ENCODE results near the gene ZNF326.
"Not testable (repeated sequence)": the region's sequence is repeated elsewhere in the genome, so short reads cannot be mapped to it uniquely, and the experiment has no call there.

The ZNF326 gene

GRCh38 chr1:89971600-89971999, 23.3 kb upstream of the ZNF326 start:
- no peak for DNase-seq

GRCh38 chr1:89972024-89972423, 22.9 kb upstream of the ZNF326 start:
- DNase-seq, result no peak

DNA sequence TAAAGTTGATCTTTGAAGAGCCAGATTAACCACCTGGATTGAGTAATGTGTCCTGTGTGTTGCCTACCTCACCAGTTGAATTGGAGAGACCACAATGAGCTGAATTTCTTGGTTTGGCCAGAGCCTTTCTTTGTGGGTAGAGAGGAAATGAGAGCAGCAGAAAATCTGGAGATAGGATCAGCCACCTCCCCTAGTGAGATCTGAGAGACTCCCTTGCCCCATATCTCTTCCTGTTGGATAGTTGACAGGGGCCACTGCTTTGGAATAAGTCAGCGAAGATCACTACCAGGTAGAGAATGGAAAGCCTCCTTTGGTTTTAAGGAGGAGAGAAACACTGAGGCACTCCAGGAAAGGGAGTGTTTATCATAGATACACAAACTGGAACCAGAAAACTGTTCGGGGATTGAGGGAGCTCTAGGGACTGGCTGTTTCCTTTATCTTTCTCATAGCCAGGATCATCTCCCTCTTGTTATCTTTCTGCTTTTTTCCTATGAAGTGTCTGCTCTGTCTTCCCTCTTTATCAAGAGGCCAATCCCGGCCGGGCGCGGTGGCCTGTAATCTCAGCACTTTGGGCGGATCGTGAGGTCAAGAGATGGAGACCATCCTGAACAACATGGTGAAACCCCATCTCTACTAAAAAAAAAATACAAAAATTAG, 21.3 kb upstream of the ZNF326 start:
- no peak for DNase-seq

GRCh38 chr1:89974256-89974655, 20.7 kb upstream of the ZNF326 start:
- DNase-seq, result no peak

GRCh38 chr1:89974696-89975470, 20.0 kb upstream of the ZNF326 start:
- peak; percentile 27 to 38 for DNase-seq

DNA sequence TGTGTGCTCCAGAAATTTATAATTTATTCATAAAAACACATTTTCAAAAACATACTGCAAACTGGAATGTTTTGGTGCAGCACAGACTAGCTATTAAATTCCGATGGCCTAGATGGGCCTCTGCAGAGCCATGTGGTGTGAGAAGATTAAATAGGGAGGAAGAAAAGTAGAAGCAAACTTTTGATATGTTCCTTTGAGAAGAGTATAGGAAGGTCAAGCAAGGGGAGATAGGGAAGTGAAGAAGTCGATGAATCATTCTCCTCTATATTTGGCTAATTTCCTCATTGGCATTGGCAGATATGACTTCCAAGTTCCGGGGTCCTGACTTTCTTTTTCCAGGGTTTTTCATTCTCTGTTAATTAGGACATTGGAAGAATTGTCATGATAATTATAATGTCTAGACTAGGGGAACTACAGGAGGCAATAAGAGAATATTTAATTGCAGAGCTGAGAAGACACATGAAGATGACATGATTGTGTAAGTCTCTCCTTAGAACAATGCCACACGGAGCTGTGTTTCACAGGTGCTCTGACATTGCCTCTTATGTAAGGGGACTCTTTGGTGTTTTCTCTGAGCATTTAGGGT, 19.3 kb upstream of the ZNF326 start:
- peak; percentile 63 to 70 for DNase-seq

- no peak for DNase-seq
These were observed 16.2 kb upstream of the ZNF326 start for GRCh38 chr1:89978755-89979154.

GRCh38 chr1:89980605-89981004, 14.3 kb upstream of the ZNF326 start:
- DNase-seq, result no peak

- DNase-seq, result not testable (repeated sequence)
These were observed 12.1 kb upstream of the ZNF326 start for GRCh38 chr1:89982846-89983245.

DNA sequence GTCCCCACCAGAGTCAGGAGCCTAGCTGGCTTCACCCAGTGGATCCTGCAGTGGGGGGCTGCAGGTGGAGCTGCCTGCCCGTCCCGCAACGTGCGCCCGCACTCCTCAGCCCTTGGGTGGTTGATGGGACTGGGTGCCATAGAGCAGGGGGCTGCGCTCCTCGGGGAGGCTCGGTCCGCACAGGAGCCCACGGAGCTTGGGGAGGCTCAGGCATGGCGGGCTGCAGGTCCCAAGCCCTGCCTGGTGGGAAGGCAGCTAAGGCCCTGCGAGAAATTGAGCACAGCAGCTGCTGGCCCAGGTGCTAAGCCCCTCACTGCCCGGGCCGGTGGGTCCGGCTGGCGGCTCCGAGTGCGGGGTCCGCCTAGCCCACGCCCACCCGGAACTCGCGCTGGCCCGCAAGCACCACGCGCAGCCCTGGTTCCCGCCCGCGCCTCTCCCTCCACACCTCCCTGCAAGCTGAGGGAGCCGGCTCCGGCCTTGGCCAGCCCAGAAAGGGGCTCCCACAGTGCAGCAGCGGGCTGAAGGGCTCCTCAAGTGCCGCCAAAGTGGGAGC, 10.3 kb upstream of the ZNF326 start:
- DNase-seq, result not testable (repeated sequence)

DNA sequence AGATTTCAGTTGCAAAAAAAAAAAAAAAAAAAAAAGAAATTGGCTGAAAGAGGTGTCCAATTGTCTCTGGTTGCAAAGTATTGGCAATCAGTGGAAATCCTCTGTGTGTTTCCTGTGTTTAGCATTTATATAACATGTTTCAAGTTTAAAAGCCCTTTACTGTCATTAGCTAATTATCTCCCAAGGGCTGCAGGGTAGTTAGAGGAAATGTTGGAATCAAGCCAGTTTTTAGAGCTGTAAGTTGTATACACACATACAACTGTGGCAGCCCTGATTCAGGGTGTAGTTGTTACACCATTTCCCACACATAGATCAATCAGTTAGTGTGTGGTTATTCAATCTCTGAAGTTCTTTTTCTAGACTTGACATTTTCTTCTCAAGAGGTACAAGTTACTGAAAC, 8.9 kb upstream of the ZNF326 start:
- no peak for DNase-seq

GRCh38 chr1:89987159-89987819, 7.6 kb upstream of the ZNF326 start:
- peak; percentile 69 to 93 for DNase-seq

DNA sequence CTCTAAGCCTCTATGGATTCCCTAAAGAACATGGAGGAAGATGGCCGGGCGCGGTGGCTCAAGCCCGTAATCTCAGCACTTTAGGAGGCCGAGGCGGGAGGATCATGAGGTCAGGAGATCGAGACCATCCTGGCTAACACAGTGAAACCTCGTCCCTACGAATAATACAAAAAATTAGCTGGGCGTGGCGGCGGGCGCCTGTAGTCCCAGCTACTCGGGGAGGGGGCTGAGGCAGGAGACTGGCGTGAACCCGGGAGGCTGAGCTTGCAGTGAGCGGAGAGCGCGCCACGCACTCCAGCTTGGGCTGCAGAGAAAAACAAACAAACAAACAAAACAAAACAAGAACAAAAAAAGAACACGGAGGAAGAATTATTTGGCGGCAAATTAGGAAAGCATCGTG, 5.8 kb upstream of the ZNF326 start:
- DNase-seq, result no peak

- no peak for DNase-seq
These were observed 5.1 kb upstream of the ZNF326 start for GRCh38 chr1:89989799-89990198.

GRCh38 chr1:89990976-89991831, 3.7 kb upstream of the ZNF326 start:
- DNase-seq, result no peak

GRCh38 chr1:89993541-89993940, 1.4 kb upstream of the ZNF326 start:
- no peak for DNase-seq

GRCh38 chr1:89994231-89994804, 592 bp upstream of the ZNF326 start:
- DNase-seq, result no peak

DNA sequence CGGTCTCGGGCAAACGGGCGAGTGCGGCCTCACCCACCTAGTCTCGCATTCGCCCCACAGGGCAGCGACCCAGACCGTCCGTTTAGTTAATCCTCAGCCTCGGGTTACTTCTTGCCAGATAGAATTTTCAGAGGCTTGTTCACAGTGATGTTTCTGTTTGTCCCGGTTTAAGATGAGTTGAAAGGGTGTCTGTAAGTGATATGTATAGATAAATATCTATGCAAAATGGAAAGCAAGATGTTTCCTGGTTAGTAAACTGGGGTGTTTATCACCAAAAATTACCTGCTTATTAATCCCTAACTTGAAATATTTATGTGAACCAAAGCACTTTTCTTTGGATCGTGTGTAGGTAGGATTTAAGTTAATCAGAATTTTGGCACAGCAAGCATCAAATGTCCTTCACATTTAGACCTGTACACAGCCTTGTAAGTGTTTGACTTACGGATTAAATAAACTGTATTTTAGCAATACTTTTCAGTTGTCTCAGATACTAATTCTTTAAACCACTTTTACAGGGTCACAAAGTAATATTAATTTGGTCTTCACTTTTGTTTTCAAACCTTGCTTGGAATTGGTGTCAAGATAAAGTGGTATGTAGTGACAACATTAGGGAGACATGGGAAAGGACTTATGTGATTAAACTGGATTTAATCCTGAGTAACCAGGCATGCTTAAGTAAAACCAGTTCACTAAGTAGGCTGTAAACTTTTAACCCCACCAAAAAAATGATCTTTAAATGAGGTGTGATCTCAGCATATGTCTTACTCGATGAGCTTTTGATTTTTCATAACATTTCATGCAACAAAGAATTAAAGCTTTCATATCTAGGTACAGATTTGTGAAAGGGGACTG, 914 bp downstream of the ZNF326 start:
- peak; percentile 55 to 61 for DNase-seq

DNA sequence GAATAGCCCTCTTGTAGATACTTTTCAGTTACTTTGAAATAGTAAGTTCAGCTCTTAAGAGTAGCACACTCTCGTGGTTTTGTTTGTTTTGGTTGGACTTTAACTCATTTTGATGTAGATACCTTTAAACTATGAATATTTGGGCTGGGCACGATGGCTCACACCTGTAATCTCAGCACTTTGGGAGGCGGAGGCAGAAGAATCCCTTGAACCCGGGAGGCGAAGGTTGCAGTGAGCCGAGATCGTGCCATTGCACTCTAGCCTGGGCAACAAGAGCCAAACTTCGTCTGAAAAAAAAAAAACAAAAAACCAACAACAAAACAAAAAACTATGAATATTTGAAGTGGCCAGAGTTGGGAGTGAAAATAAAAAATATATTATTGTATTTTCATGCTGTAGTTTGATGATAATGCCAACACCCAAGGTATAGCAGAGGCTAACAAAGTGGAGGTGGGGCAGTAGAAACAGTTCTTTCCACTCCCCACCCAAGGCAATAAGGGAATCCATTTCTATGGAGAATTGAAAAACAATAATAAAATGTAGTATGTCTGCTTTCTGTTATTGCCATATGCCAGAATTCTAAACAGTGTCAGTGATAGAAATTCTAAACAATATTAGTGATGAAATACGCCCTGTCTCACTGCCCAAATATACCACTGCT, 1.7 kb downstream of the ZNF326 start:
- no peak for DNase-seq

DNA sequence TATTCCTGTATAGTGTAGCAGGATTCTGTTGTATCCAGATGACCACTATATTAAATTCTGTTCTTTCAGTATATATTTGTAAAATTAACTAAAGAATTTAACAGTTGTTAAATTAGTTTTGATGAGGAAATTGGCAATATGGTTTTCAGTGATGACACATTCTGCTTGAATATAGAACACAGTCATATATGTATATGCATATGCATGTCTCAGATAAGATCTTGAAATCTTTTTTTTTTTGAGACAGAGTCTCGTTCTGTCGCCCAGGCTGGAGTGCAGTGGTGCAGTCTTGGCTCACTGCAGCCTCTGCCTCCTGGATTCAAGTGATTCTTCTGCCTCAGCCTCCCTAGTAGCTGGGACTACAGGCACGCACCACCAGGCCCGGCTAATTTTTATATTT, 2.2 kb downstream of the ZNF326 start:
- not testable (repeated sequence) for DNase-seq

All from inflammatory macrophage treated with lipopolysaccharide for 1 hour (primary cell).